GM12878 (cell line): ENCODE measurements around the gene CANT1. TPM values are rescaled to one million over a fixed set of nuclear protein-coding genes. Genes with fewer than 3 reads are reported as not detected.

Experiments used
- ATAC-seq: fragments of 200-7000 bp; cut with Tn5 transposase; 3 replicates; pipeline ENCODE4 v1.9.1; 2020; ENCODE audit warnings: mild to moderate bottlenecking, moderate library complexity
- BruUV-seq: library from RNA; stranded (reverse); fragments of 400-500 nt; replicated peaks from 2 replicates; lab custom pipeline; 2021; lab: Mats Ljungman, UMichigan
- CTCF ChIA-PET: fragments of 300-600 bp; sonication (Branson Sonifier 250); formaldehyde crosslinking; extraction: SDS; loops from one replicate; lab custom pipeline; 2021; ENCODE audit warnings: inconsistent platforms; lab: Yijun Ruan, JAX
- POLR2A ChIA-PET: fragments of 350-600 bp; formaldehyde crosslinking; extraction: SDS; loops from one replicate; lab custom pipeline; 2021; ENCODE audit warnings: inconsistent platforms; lab: Charles Lee
- RAD21 ChIA-PET: fragments of 300-600 bp; sonication (Branson Sonifier 250); formaldehyde crosslinking; loops from one replicate; lab custom pipeline; 2023; ENCODE audit warnings: antibody characterized with exemption; ENCODE audit not compliant: unreplicated experiment; lab: Charles Lee
- SMC1A ChIA-PET: fragments of 300-600 bp; sonication (Branson Sonifier 250); formaldehyde crosslinking; loops from one replicate; lab custom pipeline; 2023; ENCODE audit not compliant: unreplicated experiment, uncharacterized antibody; lab: Charles Lee
- DNase-seq: peaks from one replicate; pipeline ENCODE4 v3.0.0-alpha.2; 2011; ENCODE audit warnings: low read depth, low spot score
- FAIRE-seq: peaks from 3 replicates; lab custom pipeline; 2011; peaks lifted over from hg19 to GRCh38; lab: Jason Lieb, UNC
- H2AFZ ChIP-seq: 2 replicates; pipeline ENCODE4 v1.6.0; 2011; ENCODE audit warnings: low read depth, low read length, control low read depth; ENCODE audit not compliant: control insufficient read depth
- H3K27ac ChIP-seq: 2 replicates; pipeline ENCODE4 v1.5.1; 2011; ENCODE audit warnings: control low read depth; ENCODE audit not compliant: control insufficient read depth, insufficient read depth
- H3K27me3 ChIP-seq, 2 experiments: replicated peaks in 1 of 2; 2 replicates each; pipeline versions ENCODE4 v1.6.0 to v1.6.1; 2011; ENCODE audit warnings: low read length in 1 of 2; ENCODE audit not compliant: control insufficient read depth in 2 of 2, insufficient read depth in 2 of 2
- H3K36me3 ChIP-seq, 2 experiments: 2 replicates each; pipeline ENCODE4 v1.5.1; 2011; ENCODE audit warnings: low read length in 1 of 2; ENCODE audit not compliant: control insufficient read depth in 2 of 2, insufficient read depth in 2 of 2
- H3K4me1 ChIP-seq: 2 replicates; pipeline ENCODE4 v1.6.1; 2011; ENCODE audit warnings: mild to moderate bottlenecking, low read length, moderate library complexity, mixed read lengths; ENCODE audit not compliant: control insufficient read depth, insufficient read depth
- H3K4me2 ChIP-seq: 2 replicates; pipeline ENCODE4 v1.6.0; 2011; ENCODE audit warnings: control low read depth; ENCODE audit not compliant: control insufficient read depth, insufficient read depth
- H3K4me3 ChIP-seq: fragments of 200-600 bp; sonication (generic); 2 replicates; pipeline ENCODE4 v1.5.1; 2016
- H3K79me2 ChIP-seq: 2 replicates; pipeline ENCODE4 v1.6.0; 2011; ENCODE audit warnings: low read length; ENCODE audit not compliant: control insufficient read depth, insufficient read depth
- H3K9ac ChIP-seq: 2 replicates; pipeline ENCODE4 v1.8.0; 2011; ENCODE audit warnings: low read length, control low read depth, mixed read lengths; ENCODE audit not compliant: control insufficient read depth, insufficient read depth
- H3K9me3 ChIP-seq: replicated peaks from 3 replicates; pipeline ENCODE4 v1.5.1; 2011; ENCODE audit warnings: mild to moderate bottlenecking, low read length; ENCODE audit not compliant: control insufficient read depth, insufficient read depth
- H4K20me1 ChIP-seq: 2 replicates; pipeline ENCODE4 v1.6.0; 2011; ENCODE audit not compliant: control insufficient read depth, insufficient read depth
- CBX5 ChIP-seq: sonication (generic); IDR thresholded peaks from 2 replicates; pipeline ENCODE4 v1.6.1; 2016; ENCODE audit warnings: low read depth, moderate library complexity, mild to moderate bottlenecking, inconsistent platforms
- E2F8 ChIP-seq: fragments of 450-650 bp; IDR thresholded peaks from 2 replicates; pipeline ENCODE4 v1.6.1; 2018; ENCODE audit warnings: mild to moderate bottlenecking, low read depth, moderate library complexity; ENCODE audit not compliant: partially characterized antibody
- ELK1 ChIP-seq: IDR thresholded peaks from 2 replicates; pipeline ENCODE4 v1.6.1; 2012; ENCODE audit warnings: low read depth, low read length, improper control_type of control experiment
- IKZF2 ChIP-seq, 2 experiments: fragments of 450-650 bp; IDR thresholded peaks; 2 replicates each; pipeline ENCODE4 v1.6.1; 2017; ENCODE audit warnings: mild to moderate bottlenecking in 2 of 2, moderate library complexity in 2 of 2
- IRF5 ChIP-seq: fragments of 450-650 bp; IDR thresholded peaks from 2 replicates; pipeline ENCODE4 v1.6.1; 2017; ENCODE audit warnings: borderline replicate concordance
- NFIC ChIP-seq: IDR thresholded peaks from 2 replicates; pipeline ENCODE4 v1.6.1; 2012; ENCODE audit warnings: low read depth, mild to moderate bottlenecking, inconsistent platforms, low read length, moderate library complexity
- SIN3A ChIP-seq: IDR thresholded peaks from 2 replicates; pipeline ENCODE4 v1.6.1; 2012; ENCODE audit warnings: low read depth, low read length, improper control_type of control experiment
- SIX5 ChIP-seq: IDR thresholded peaks from 2 replicates; pipeline ENCODE4 v1.6.1; 2011; ENCODE audit warnings: mild to moderate bottlenecking, low read depth, low read length, moderate library complexity; ENCODE audit not compliant: severe bottlenecking
- SRF ChIP-seq, 2 experiments: IDR thresholded peaks; 2 replicates each; pipeline ENCODE4 v1.6.1; 2011; ENCODE audit warnings: low read depth in 2 of 2, low read length in 2 of 2, mild to moderate bottlenecking in 1 of 2, moderate library complexity in 1 of 2
- ZBED1 ChIP-seq: IDR thresholded peaks from 2 replicates; pipeline ENCODE4 v1.6.1; 2016; ENCODE audit warnings: borderline replicate concordance
- ZBTB4 ChIP-seq: fragments of 450-650 bp; formaldehyde crosslinking; IDR thresholded peaks from 2 replicates; pipeline ENCODE4 v1.4.0; 2022; ENCODE audit warnings: mild to moderate bottlenecking, moderate library complexity
- WGBS: methylation state at CpG from one replicate; pipeline ENCODE4 v1.1.6; 2016; ENCODE audit warnings: low lambda C conversion rate; ENCODE audit not compliant: insufficient replicate concordance, insufficient coverage; ENCODE audit errors: missing lambda C conversion rate; 5-methylcytosine and 5-hydroxymethylcytosine counted together
- in situ Hi-C: fragments of 300-500 bp; cut with MboI; formaldehyde crosslinking; loops from 9 replicates; pipeline ENCODE4 v1.14.3; 2018; ENCODE audit warnings: mixed read lengths
- intact Hi-C: fragments of 100-400 bp; cut with micrococcal nuclease; formaldehyde crosslinking; loops from one replicate; pipeline ENCODE4 v1.14.2; 2022; ENCODE audit not compliant: unreplicated experiment
- polyA plus RNA-seq, 11 experiments: library from polyadenylated mRNA; depleted of rRNA in 4 of 11; unstranded in 6 of 11; stranded (reverse) in 5 of 11; fragments of >200 nt; fragmentation: Nextera tagmentation in 4 of 11; fragmentation: Illumina TruSeq in 1 of 11; extraction: Ambion mirVana in 4 of 11; extraction: Trizol in 1 of 11; gene quantifications; 1 replicate in 1 of 11; 2 replicates in 10 of 11; pipeline versions ENCODE4 v1.2.1 to v1.2.3, GENCODE V29; 2011 to 2016; ENCODE audit warnings: inconsistent platforms in 2 of 11, missing spikeins in 2 of 11, low read depth in 1 of 11
- total RNA-seq, 4 experiments: library from RNA; depleted of rRNA in 3 of 4; stranded (reverse); fragments of >200 nt in 3 of 4; fragmentation: Illumina TruSeq in 1 of 4; extraction: Trizol in 1 of 4; gene quantifications; 2 replicates each; pipeline versions ENCODE4 v1.2.1 to v1.2.3, GENCODE V29; 2013 to 2021

Gene CANT1
- total and polyA plus RNA-seq, 10 of the 15 experiments (the other 5 are each of a cell fraction or from before 2014, with no cell fraction given), result 2.2 to 59.2 (median 20.2) TPM

- Histone ChIP-seq H4K20me1 (no peaks in the 10 kb centered on the region), H3K9ac (no peak overlapping the region), H3K36me3 (no peaks in the 10 kb centered on the region), H3K4me3 (no peak overlapping the region), H3K9me3 (no peaks in the 10 kb centered on the region), H3K27me3 (no peaks in the 10 kb centered on the region; a peak in 1 of 4 replicates), H3K79me2 (no peaks in the 10 kb centered on the region), H3K4me2 (no peak overlapping the region), H3K27ac (no peak overlapping the region), H2AFZ (no peak overlapping the region), H3K4me1 (no peaks in the 10 kb centered on the region; the same call in 1 of the 2 replicates)
- DNase-seq (no peak), ATAC-seq (no peak), FAIRE-seq (no peak)
- intact Hi-C loops (loop anchor here (2.0 kb wide), 1 partner anchor 35 kb away; no protein-coding TSS in a partner anchor), in situ Hi-C loops (no loop called here)
- ChIA-PET POLR2A (interaction anchor here (0.6 kb wide), 1 partner anchor 821 kb away, joined by 3 read pairs; no protein-coding TSS in a partner anchor), RAD21 (no interaction called here), SMC1A (no interaction called here), CTCF (interaction anchor here (2.1 kb wide), 1 partner anchor 19 kb away, joined by 6 read pairs; no protein-coding TSS in a partner anchor)
- no TSS peak for BruUV-seq
- WGBS, result 51% methylated on average over 36 of the region's 41 CpGs
- TF ChIP-seq IRF5 (no peak), NFIC (no peak), ZBTB4 (CRISPR knock-in tag) (no peak), IKZF2 (IDR thresholded peaks at IDR 0.05) (no peak), ZBED1 (no peak), SIN3A (no peak), SIX5 (no peak), E2F8 (no peak), ELK1 (no peak), SRF (IDR thresholded peaks at IDR 0.05; ENCODE audit: low read depth in 2 of 2, low read length in 2 of 2) (no peak), CBX5 (no peak)
Measured at GRCh38 chr17:79047923-79048825, 38.6 kb upstream of the CANT1 start.
